GM19351 (cell line): ENCODE data around the gene PAPOLA.
"Not testable (repeated sequence)": the region's sequence is repeated elsewhere in the genome, so short reads cannot be mapped to it uniquely, and the experiment has no call there.

Experiments
- ATAC-seq: cut with Tn5 transposase; IDR thresholded peaks from one replicate; pipeline ENCODE4 v1.9.1; 2021; ENCODE audit warnings: mild to moderate bottlenecking, moderate library complexity; ENCODE audit not compliant: unreplicated experiment

Gene PAPOLA

DNA sequence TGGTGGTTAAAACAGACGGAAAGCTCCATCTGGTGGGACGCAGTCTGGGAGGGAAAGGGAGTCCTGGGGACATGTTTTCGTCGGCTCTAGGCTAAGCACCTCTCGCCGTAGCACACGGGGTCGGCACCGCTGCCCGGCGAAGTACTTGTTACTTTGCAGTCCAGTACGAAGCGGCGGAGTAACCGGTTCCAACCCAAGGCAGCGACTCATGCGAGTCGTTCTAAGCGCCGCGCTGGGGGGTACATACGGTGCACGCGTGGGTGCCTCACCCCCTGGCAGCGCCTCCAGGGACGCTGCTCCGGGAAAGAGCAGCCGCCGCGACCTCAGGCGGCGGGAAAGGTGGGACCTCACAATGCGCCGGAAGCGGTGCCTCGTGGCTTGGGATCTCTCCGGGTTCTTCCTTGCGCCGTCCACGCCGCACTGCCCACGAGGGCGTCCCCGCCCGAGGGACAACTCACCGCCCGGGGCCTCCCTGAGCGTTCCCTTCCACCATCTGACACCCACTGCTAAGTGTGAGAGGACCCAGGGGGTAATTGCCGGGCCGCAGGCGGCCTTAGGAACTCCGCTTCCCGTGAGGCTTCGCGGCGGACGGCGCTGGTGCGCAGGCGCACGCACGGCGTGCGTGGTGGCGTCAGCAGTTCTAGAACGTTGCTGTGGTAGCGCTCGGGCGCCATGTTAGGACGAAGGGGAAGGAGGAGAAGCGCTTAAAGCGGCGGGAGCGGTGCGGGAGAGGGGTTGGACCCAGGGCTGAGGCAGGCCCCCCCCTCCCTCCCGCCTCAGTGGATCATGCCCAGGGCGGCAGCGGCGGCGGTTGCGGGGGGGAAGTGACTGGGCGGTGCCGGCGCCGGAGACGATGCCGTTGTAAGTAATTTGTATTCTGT is at the start of gene PAPOLA:
TSS of gene PAPOLA (plus strand) at position 643 of the 881 bp plus-strand sequence. CDS start at position 854, 211 bp downstream.
- peak; percentile 77 for ATAC-seq

DNA sequence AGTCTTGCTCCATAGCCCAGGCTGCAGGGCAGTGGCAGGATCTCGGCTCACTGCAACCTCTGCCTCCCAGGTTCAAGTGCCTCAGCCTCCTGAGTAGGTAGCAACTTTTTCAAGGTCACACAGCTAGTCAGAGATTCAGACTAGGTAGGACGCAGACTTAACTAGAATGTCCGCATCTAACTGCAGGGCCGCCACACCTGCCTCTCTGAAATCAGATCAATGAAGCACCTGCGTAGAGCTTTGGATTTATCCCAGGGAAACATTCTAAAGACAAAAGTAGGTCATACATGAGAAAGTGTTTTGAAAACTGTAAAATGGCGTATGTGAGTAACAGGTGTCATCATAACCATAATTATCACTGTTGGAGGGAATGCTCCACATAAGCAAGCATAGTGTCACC is 49.5 kb upstream of the PAPOLA start:
- no peak for ATAC-seq

DNA sequence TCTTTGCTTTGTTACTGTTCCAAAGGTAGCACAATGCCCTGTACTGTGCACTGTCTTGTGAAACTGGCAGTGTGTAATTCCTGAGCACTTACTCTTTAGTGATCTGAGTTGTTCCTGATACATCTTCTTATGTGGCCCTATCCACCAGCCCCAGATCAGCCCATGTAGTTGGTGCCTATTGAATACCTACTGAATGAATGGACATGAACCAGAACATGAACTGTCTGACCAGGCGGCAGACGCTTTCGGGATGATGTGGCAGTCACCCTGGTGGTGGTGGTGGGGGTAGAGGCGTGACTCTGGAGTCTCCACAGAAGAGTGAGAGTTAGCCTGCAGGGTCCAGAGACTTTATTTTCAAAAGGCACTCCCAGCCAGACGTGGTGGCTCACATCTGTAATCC is 46.6 kb upstream of the PAPOLA start:
- ATAC-seq: no peak

DNA sequence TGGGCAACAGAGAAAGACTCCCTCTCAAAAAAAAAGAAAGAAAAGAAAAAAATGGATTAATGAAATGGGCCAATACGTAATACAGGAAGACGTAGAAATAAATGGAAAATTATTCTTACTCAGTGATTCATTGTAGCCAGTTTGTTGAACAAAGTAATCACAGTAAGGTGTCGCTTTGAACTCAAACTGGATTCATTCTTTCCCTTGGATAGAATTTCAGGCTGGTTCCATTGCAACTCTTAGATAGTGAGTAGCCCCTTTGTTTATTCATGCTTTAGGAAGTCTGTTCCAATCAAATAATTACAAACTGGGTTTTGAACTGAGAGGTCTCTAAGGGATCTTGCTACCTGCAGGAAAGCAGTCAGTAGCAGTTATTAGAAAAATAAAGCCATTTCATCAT is 42.3 kb upstream of the PAPOLA start:
- no peak for ATAC-seq

DNA sequence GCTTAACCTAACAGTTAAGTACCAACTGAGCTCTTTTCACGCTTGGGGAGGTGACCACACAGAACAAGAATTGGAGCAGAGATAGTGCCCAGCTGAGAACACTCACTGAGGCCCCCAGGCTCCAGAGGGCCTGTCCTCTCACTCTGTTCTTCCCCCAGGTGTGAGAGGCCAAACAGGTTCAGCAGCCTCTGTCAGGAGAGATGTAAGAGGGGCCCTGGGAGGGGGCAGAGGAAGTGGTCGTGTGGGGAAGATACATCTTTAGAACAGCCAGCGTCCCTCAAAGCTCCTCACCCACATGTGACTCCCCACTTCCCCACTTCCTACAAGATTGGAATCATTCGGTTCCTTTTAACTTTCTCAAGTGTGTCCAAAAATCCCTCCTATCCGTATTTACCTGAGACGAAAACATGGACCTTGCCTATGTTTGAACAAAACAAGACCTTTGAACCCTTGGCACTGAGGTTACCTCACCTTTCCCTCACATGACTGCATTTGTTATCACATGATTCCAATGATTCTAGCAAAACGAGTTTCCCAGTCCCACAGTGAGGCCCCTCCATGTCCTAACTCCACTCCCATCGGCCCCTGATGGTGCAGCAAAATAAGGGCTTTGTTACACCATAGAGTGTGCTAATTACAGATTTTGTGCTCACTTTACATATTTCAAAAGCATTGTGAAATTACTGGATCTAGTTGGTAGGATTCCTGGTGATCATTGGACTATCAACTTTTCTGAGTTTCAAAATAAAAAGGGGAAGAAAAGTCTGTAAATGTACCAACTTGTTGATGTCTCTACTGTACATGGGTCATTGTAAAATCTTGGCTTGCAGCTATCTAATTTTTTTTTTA is 40.0 kb upstream of the PAPOLA start:
- no peak for ATAC-seq

DNA sequence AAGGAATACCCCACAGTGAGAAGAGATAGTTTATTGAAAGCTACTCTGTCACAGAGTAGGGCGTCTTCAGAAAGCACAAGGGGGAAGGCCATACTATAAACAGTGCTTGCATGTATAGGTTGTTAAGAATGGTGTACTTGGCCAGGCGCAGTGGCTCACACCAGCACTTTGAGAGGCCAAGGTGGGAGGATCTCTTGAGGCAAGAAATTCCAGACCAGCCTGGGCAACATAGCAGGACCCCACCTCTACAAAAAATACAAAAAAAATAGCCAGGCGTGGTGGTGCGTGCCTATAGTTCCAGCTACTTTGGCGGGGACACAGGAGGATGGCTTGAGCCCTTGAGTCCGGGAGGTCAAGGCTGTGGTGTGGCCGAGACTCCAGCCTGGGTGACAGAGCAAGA is 38.0 kb upstream of the PAPOLA start:
- ATAC-seq: no peak

DNA sequence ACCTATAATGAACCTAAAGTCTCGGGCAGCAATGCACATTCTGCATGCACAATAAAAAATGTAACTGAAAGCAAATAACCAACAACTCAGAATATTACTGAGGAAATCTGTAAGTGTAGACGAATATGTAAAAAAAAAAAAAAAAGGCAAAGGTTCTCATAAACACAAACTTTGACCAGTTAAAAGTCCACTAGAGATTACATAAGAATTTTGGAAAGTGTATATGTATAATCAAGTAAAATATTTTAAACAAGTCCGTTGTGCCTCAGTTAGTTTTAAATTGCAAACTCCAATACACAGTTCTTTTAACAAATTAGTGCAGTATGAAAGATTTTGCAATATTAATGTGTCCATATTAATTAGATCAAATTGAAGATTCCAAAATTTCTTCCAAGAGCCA is 35.3 kb upstream of the PAPOLA start:
- ATAC-seq: no peak

DNA sequence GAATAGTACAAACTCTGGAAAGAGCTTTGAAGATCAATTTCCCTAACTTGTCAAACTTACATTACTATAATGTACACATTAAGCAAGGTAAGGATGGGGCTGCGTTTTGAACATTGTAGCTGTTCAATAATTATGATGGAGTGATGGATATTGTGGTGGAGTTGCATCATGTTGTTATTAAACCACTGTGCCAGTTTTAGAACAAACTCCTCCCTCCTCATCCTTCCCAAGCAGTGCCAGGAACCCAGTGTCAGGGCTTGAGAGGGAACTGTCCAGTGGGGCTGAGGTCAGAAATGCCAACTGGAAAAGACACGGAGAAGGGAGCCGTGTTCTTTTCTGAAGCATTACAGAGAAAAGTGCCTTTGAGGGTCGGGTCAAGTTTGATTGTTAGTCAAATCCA is 31.9 kb upstream of the PAPOLA start:
- ATAC-seq: no peak

DNA sequence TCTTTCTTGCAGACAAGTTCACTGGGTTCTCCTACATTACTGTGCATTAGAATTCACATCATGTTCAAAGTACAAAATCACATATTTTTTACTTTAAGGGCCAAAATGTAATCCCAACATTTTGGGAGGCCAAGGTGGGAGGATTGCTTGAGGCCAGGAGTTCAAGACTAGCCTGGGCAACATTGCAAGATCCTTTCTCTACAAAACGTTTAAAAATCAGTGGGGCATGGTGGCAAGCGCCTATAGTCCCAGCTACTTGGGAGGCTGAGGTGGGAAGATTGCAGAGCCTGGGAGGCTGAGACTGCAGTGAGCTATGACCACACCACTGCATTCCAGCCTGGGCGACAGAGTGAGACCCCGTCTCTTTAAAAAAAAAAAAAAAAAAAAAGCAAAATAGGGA is 31.2 kb upstream of the PAPOLA start:
- not testable (repeated sequence) for ATAC-seq

DNA sequence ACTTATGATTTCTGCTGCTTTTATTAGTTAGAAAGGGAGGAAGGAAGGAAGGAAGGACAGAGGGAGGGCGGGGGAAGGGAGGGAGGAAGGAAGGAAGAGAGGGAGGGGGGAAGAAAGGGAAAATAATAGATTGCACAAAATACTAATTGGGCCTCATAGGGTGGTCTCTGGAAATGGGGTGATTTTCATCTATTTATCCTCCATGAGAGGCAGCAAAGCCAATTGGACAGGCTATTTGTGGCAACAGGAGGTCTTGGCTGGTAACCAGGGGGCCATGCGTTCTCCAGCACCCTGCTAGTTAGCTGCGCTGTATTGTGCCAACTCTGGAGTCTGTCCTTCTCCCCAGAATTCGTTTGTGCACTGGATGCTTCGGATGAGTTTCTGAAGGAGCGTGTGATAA is 24.1 kb upstream of the PAPOLA start:
- ATAC-seq: no peak

DNA sequence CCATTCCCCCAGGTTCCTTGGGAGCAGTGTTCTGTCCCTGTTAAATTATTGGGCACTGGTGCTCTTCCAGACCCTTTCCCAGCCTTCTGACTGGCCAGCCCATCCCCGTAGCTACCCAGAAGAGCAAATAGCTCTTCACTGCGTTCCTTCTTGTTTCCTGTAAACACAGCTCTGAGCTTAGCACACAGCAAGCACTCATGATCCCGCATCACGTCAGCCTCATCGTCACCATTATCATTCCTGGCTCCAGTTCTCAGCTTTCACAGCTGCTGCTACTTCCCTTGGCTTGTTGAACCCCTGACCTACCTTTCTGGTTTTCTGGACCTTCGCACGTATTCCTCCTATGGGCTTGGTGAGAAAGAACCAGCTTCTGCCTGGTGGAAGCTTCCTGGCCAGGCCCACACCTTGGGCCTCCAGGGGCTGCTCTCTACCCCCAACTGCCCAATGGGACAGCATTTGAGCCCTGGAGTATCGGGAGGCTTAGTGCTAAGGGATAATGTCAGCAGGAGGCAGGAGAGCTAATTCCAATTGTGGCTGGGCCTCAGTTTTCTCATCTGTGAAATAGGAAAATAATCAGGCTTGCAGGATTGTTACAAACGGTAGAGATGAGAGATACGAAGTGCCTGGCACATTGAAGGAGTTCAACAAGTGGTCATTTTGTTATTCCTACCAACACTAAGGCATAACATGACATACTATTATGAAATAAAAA is 22.6 kb upstream of the PAPOLA start:
- ATAC-seq: no peak

DNA sequence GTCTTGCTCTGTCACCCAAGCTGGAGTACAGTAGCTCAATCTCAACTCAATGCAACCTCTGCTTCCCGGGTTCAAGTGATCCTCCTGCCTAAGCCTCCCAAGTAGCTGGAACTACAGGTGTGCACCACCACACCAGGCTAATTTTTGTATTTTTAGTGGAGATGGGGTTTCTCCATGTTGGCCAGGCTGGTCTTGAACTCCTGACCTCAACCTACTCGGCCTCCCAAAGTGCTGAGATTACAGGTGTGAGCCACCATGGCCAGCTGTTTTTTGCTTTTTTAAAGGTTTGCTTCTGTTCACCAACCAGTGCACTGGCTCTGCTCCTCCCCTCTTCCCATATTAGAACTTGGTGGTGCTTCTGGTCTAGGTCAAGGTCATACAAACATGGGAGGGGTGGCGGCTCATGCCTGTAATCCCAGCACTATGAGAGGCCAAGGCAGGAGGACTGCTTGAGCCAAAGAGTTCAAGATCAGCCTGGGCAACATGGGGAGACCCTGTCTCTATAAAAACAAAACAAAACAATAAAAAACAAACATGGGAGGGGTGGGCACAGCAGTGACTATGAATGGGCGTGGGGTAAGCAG is 20.4 kb upstream of the PAPOLA start:
- no peak for ATAC-seq

DNA sequence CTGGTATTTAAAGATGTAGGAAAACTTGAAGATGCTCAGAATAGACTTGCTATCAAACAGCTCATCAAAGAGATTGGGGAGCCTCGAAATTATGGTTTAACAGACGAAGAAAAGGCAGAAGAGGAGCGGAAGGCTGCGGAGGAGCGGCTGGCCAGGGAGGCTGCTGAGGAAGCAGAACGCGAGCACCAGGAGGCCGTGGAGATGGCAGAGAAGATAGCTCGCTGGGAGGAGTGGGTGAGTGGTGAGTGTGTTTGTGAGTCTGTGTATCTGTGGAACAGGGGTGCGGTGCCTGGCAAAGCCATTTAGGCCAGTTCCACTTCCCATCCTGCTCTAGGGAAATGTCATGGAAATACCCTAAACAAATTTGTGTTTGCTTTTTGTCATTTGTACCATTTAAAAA is 19.2 kb upstream of the PAPOLA start:
- ATAC-seq: no peak

DNA sequence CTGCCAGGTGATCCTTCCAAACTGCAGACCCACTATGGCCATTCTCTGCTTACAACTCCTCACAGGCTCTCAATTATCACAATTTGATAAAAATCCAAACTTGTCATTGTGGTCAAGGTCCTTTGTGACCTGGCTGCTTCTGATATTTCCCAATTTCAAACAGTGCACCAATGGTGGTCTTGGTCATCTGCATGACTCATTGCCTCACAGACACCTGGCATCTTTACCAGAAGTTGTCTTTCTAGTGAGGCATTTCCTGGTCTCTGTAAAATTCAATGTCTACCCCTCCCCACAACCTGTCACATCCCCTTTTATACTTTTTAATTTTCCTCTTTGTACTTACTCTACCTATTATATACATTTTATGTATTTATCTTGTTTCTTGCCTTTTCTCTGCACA is 17.8 kb upstream of the PAPOLA start:
- no peak for ATAC-seq

DNA sequence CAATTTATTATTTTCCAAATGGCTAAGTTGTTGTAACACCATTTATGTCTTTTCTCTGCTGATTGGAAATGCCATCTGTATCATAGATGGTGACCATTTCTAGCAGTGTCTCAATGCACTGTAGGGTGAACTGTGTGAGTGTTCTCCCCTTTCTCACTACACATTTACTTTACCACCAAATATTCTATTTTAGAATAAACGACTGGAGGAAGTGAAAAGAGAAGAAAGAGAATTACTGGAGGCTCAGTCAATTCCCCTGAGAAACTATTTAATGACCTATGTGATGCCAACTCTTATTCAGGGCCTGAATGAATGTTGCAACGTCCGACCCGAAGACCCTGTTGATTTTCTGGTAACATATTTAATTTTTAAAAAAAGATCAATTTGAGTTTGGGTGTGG is 15.5 kb upstream of the PAPOLA start:
- ATAC-seq: peak; percentile 77

DNA sequence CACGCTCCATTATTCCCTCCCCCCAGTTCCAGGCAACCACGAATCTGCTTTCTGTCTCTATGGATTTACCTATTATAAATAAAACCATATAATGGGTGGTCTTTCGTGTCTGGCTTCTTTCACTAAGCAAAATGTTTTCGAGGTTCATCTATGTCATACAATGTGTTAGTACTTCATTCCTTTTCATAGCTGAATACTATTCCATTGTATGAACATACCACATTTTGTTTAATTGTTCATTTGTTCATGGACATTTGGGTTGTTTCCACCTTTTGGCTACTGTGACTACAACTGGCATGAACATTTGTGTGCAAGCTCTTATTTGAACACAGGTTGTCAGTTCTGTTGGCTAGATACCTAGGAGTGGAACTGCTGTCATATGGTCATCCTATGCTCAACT is 12.9 kb upstream of the PAPOLA start:
- no peak for ATAC-seq

DNA sequence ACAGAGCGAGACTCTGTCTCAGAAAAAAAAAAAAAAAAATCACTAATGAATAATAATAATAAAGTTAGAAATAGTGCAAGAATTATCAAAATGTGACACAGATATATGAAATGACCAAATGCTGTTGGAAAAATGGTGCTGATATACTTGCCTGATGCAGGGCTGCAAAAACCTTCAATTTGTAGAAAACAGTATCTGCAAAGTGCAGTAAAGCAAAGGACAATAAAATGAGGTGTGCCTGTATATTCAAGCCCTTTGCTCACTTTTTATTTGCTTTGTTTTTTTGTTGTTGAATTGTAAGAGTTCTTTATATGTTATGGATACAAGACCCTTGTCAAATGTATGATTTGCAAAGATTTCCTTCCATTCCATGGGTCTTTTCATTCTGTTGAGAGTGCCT is 9.0 kb upstream of the PAPOLA start:
- no peak for ATAC-seq

DNA sequence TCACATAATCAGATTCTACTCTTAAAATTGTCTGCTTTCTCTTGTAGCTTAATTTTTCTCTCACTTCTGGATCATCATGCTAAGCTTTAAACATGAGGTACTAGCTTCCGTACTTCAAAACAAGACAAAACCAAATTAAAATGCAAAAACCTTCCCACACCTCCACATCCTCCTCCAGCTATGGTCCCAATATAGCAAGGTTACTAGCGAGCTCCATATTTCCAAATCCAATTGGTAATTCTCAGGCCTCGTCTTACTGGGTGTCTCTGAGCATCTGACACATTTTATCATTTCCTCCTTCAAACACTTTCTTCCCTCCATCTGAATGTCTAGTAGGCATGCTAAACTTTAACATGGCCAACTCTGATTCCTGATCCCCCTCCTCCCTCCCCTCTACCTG is 7.9 kb upstream of the PAPOLA start:
- no peak for ATAC-seq

DNA sequence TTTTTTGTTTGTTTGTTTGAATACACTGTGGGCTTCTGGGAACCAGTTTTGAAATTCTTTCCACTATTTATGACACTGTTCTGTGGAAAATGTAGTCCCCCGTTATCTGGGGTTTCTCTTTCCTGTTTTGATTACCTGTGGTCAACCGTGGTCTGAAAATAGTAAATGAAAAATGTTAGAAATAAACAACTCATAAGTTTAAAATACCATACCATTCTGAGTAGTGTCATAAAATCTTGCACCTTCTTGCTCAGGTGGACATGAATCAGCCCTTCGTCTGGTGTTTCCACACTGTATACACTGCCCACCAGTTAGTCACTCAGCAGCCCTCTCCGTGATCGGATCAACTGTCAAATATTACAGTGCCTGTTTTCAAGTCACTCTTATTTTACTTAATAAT is 5.1 kb upstream of the PAPOLA start:
- peak; percentile 53 for ATAC-seq

DNA sequence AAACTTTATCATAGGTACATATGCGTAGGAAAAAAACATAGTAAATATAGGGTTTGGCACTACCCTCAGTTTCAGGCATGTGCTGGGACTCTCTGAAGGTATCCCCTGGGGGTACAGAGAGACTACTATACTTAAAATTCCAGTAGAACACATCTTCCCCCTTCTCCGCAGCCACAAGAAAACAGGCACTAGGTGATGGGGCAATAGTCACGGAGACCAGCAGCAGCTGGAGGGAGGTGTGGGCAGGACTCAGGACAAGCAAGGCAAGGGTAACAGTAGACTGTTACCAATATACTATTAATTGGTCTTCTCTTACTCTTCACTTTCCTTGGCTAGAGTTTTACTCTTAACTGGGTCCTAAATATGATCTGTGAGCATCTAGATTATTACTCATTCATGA is 4.6 kb upstream of the PAPOLA start:
- ATAC-seq: no peak

DNA sequence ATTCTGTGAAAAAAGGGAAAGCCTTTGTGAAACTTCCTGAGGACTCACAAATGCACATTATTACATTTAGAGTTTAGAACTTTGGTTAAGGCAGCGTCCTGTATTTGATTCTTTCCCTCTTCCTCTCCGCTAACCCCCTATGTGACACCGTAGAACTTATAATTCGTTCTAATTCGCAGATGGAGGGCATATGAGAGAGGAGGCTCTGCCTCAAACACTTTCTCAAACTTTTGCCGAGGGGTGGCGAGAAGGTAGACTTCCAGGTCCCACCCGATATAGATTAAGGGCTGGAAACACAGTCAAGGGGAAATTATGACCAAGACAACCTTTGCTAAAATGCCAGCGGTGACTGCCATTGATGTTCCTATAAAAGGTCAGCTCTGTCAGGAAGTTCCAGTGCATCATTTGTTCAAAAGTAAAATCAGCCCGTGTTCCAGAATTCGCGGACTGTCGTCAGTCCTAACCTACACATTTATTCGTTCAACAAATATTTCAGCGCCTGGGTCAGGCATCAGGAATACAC is 904 bp upstream of the PAPOLA start:
- ATAC-seq: no peak
